Keratinocyte (primary cell): ENCODE measurements around the gene CERS1. TPM values are rescaled to one million over a fixed set of nuclear protein-coding genes. Genes with fewer than 3 reads are reported as not detected.

Experiments used
- DNase-seq: peaks from one replicate; pipeline ENCODE4 v3.0.0-alpha.2; 2011; ENCODE audit warnings: low read depth, missing footprints, low spot score
- FAIRE-seq: peaks from 2 replicates; lab custom pipeline; 2011; peaks lifted over from hg19 to GRCh38; lab: Jason Lieb, UNC
- H2AFZ ChIP-seq: 2 replicates; pipeline ENCODE4 v1.6.0; 2012; ENCODE audit warnings: low read length, control low read depth, inconsistent platforms; ENCODE audit not compliant: control insufficient read depth
- H3K27ac ChIP-seq: 2 replicates; pipeline ENCODE4 v1.5.1; 2011; ENCODE audit warnings: low read length; ENCODE audit not compliant: control insufficient read depth, insufficient read depth
- H3K27me3 ChIP-seq: 3 replicates; pipeline ENCODE4 v1.6.0; 2011; ENCODE audit warnings: low read length; ENCODE audit not compliant: control insufficient read depth, insufficient read depth; ENCODE audit errors: extremely low read depth
- H3K36me3 ChIP-seq, 2 experiments: 2 replicates in 1 of 2; 3 replicates in 1 of 2; pipeline ENCODE4 v1.5.1; 2011; ENCODE audit warnings: low read length in 2 of 2, mild to moderate bottlenecking in 1 of 2; ENCODE audit not compliant: control insufficient read depth in 2 of 2, insufficient read depth in 2 of 2; ENCODE audit errors: extremely low read depth in 1 of 2
- H3K4me1 ChIP-seq: 3 replicates; pipeline ENCODE4 v1.5.1; 2011; ENCODE audit warnings: low read length; ENCODE audit not compliant: control insufficient read depth, insufficient read depth; ENCODE audit errors: extremely low read depth
- H3K4me2 ChIP-seq: 3 replicates; pipeline ENCODE4 v1.6.0; 2011; ENCODE audit warnings: low read depth, low read length; ENCODE audit not compliant: control insufficient read depth, insufficient read depth; ENCODE audit errors: extremely low read depth
- H3K4me3 ChIP-seq, 3 experiments: fragments of 200-600 bp in 1 of 3; sonication (generic) in 1 of 3; 2 replicates in 2 of 3; 3 replicates in 1 of 3; pipeline ENCODE4 v1.5.1; 2011 to 2016; ENCODE audit warnings: low read length in 3 of 3, mild to moderate bottlenecking in 3 of 3, control low read depth in 2 of 3, inconsistent platforms in 1 of 3, low read depth in 1 of 3, mixed read lengths in 1 of 3, mixed run types in 1 of 3, moderate library complexity in 1 of 3; ENCODE audit not compliant: control insufficient read depth in 2 of 3, insufficient read depth in 2 of 3; ENCODE audit errors: extremely low read depth in 1 of 3
- H3K79me2 ChIP-seq: 2 replicates; pipeline ENCODE4 v1.6.0; 2012; ENCODE audit warnings: low read length; ENCODE audit not compliant: control insufficient read depth, insufficient read depth
- H3K9ac ChIP-seq: 3 replicates; pipeline ENCODE4 v1.6.0; 2011; ENCODE audit warnings: low read length; ENCODE audit not compliant: control insufficient read depth, insufficient read depth; ENCODE audit errors: extremely low read depth
- H3K9me1 ChIP-seq: 3 replicates; pipeline ENCODE4 v1.6.0; 2011; ENCODE audit warnings: low read length; ENCODE audit not compliant: control insufficient read depth, insufficient read depth; ENCODE audit errors: extremely low read depth
- H3K9me3 ChIP-seq: 2 replicates; pipeline ENCODE4 v1.5.1; 2012; ENCODE audit warnings: low read depth, low read length; ENCODE audit not compliant: control insufficient read depth
- H4K20me1 ChIP-seq: 3 replicates; pipeline ENCODE4 v1.6.0; 2011; ENCODE audit warnings: low read length; ENCODE audit not compliant: control insufficient read depth, insufficient read depth; ENCODE audit errors: extremely low read depth
- CTCF ChIP-seq, 3 experiments: IDR thresholded peaks in 1 of 3; conservative IDR thresholded peaks in 1 of 3; optimal IDR thresholded peaks in 1 of 3; 2 replicates in 2 of 3; 3 replicates in 1 of 3; pipeline versions ENCODE3 to v1.5.1; 2011; ENCODE audit warnings: low read length in 3 of 3, mild to moderate bottlenecking in 3 of 3, moderate library complexity in 2 of 3, control low read depth in 1 of 3, inconsistent platforms in 1 of 3; ENCODE audit not compliant: insufficient read depth in 2 of 3; ENCODE audit errors: extremely low read depth in 1 of 3
- EZH2 ChIP-seq: IDR thresholded peaks from one replicate; pipeline ENCODE4 v1.6.1; 2012; ENCODE audit warnings: inconsistent platforms, mild to moderate bottlenecking, low read length, moderate library complexity
- dilution Hi-C: fragments of 300-500 bp; cut with MboI; formaldehyde crosslinking; loops from one replicate; pipeline ENCODE4 v1.7.0; 2020; ENCODE audit warnings: low sequenced_read_pairs; ENCODE audit not compliant: extremely low pct_ligation_motif_present
- polyA plus RNA-seq, 5 experiments: library from polyadenylated mRNA; depleted of rRNA in 3 of 5; stranded (reverse) in 3 of 5; stranded (forward) in 1 of 5; unstranded in 1 of 5; fragments of >200 nt; gene quantifications; 1 replicate in 1 of 5; 2 replicates in 3 of 5; 3 replicates in 1 of 5; pipeline versions ENCODE4 v1.2.1 to v1.2.3, GENCODE V29; 2011 to 2012; ENCODE audit warnings: missing spikeins in 2 of 5, low read depth in 1 of 5, low replicate concordance in 1 of 5

The CERS1 gene
- polyA plus RNA-seq, 1 donor (not counting 4 experiments of a cell fraction or from before 2014, with no cell fraction given) = 0.09 TPM

DNA sequence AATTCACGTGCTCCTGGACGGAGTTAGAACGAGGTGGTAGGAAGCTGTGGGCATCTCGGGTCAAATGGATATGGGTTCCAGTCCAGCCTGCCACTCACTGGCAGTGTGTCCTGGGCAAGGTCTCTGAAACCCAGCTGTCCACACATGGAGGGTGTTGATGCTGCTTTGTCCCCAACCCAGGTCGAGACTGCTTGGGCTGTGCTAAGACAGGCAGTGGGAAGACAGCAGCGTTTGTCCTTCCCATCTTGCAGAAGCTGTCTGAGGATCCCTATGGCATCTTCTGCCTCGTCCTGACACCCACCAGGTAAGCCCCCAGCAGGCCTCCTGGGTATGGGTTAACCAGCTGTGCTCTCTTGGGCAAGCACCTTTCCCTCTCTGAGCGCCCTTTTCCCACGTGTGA is 24.4 kb upstream of the CERS1 start:
- Histone ChIP-seq H3K79me2 (peaks cover 46% of the 10 kb centered on the region), H3K27me3 (no peaks in the 10 kb centered on the region), H4K20me1 (peaks cover 4% of the 10 kb centered on the region), H3K9ac (peak overlapping the region; percentile 99), H2AFZ (no peak overlapping the region), H3K36me3 (peaks cover 16 to 26% of the 10 kb centered on the region in 2 experiments), H3K9me1 (no peaks in the 10 kb centered on the region), H3K9me3 (no peaks in the 10 kb centered on the region), H3K27ac (peak overlapping the region; percentile 84), H3K4me2 (peak overlapping the region; percentile 98), H3K4me3 (peak overlapping the region; percentile 93 to 97 (median 93)), H3K4me1 (peaks cover 11% of the 10 kb centered on the region)
- FAIRE-seq (no peak), DNase-seq (no peak)
- TF ChIP-seq EZH2 = no peak
- no peak for TF ChIP-seq CTCF (optimal IDR thresholded peaks at IDR 0.05 in 1 of 3, IDR thresholded peaks at IDR 0.05 in 1 of 3, conservative IDR thresholded peaks at IDR 0.05 in 1 of 3; ENCODE audit: extremely low read depth in 1 of 3, insufficient read depth in 2 of 3, low read length in 3 of 3)
- dilution Hi-C loops = no loop called here

DNA sequence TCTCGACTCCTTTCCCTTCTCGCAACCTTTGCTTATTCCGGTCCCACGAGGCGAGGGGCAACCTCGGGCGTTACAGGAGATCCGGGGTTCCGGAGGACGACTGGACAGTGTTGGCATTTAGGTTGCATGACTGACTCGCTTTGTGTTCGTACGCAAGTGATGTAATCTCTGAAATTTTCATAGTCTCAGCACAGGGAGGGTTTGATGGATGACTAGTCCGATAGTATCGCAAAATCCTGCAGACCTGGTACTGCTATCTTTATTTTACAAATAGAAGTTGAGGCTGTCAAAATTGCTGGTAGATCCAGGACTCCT is 23.9 kb upstream of the CERS1 start:
- Histone ChIP-seq H3K79me2 (peaks cover 51% of the 10 kb centered on the region), H3K4me1 (peaks cover 11% of the 10 kb centered on the region), H4K20me1 (peaks cover 4% of the 10 kb centered on the region), H3K27me3 (no peaks in the 10 kb centered on the region), H3K4me2 (peak overlapping the region; percentile 98), H3K36me3 (peaks cover 15 to 27% of the 10 kb centered on the region in 2 experiments), H3K9ac (peak overlapping the region; percentile 99), H3K4me3 (peak overlapping the region; percentile 93 to 97 (median 93)), H2AFZ (peak overlapping the region; percentile 34), H3K9me3 (no peaks in the 10 kb centered on the region), H3K9me1 (no peaks in the 10 kb centered on the region), H3K27ac (peak overlapping the region; percentile 84)
- dilution Hi-C loops = no loop called here
- DNase-seq = no peak
- TF ChIP-seq EZH2 (no peak), CTCF (optimal IDR thresholded peaks at IDR 0.05 in 1 of 3, IDR thresholded peaks at IDR 0.05 in 1 of 3, conservative IDR thresholded peaks at IDR 0.05 in 1 of 3; ENCODE audit: extremely low read depth in 1 of 3, insufficient read depth in 2 of 3, low read length in 3 of 3) (no peak)
- FAIRE-seq = no peak
